Measurements from ENCODE around the gene HMGXB3. TPM values are rescaled to one million over a fixed set of nuclear protein-coding genes. Genes with fewer than 3 reads are reported as not detected.
"Not testable (repeated sequence)": the region's sequence is repeated elsewhere in the genome, so short reads cannot be mapped to it uniquely, and the experiment has no call there.

HMGXB3 gene
- total RNA-seq, 1 donor from 2014 or later, result 36.8 TPM

DNA sequence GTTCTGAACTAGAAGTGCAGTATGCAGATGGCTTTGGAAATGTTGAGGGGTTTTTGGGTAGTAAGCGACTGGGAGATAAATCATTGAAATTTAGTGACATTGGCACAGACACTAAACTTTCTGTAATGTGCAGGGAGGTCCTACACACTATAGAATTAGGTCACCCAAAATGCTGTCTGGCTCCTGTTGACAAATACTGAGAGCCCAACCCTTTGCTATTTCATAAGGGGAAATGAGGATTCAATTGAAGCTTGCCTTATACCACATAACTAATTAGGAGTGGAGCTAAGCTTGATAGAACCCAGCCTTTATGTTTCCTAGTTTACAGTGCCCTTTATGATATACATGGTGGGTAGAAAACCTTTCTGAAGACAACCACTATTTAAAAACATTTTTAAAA lies 22.6 kb downstream of the HMGXB3 start:
- Mint-ChIP-seq H3K9me3 (no peaks in the 10 kb centered on the region), H3K27ac (no peak overlapping the region), H3K27me3 (no peaks in the 10 kb centered on the region), H3K4me1 (no peaks in the 10 kb centered on the region), H3K36me3 (ENCODE audit: low read depth) (peaks cover 93% of the 10 kb centered on the region), H3K4me3 (no peak overlapping the region)
- intact Hi-C loops (cut with micrococcal nuclease), result no loop called here
- POLR2A ChIA-PET, result interaction anchor here (0.7 kb wide), 1 partner anchor 19 kb away, joined by 5 read pairs; no protein-coding TSS in a partner anchor
- ATAC-seq (ENCODE audit: low read depth) (no peak), DNase-seq (no peak)
- no peak for TF ChIP-seq CTCF (IDR thresholded peaks at IDR 0.05)
- CTCF ChIA-PET, result no interaction called here

DNA sequence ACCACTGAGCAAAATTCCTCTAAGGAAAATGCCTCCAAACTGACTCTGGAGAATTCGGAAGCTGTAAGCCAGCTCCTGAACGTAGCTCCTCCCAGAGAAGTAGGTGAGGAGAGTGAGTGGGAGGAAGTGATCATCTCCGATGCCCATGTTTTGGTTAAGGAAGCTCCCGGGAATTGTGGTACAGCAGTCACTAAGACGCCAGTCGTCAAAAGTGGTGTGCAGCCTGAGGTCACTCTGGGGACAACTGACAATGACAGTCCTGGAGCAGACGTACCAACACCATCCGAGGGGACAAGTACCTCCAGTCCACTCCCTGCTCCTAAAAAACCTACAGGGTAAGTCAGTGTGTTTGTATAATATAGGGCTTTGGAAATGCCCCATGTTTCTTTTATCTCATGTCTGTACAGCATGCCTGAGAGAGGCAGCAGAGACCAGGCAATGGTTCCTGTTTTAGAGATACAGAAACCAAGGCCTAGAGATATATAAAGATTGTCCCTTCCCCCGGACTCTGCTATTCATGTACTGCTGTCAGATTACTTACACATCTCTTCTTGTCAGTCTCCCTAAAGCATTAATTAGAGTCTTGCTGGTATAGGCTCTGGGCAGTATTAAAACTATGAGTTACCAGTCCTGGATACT lies 23.9 kb downstream of the HMGXB3 start:
- CTCF ChIA-PET, result no interaction called here
- Mint-ChIP-seq H3K27me3 (no peaks in the 10 kb centered on the region), H3K27ac (no peak overlapping the region), H3K36me3 (ENCODE audit: low read depth) (peaks cover 91% of the 10 kb centered on the region), H3K9me3 (no peaks in the 10 kb centered on the region), H3K4me3 (no peak overlapping the region), H3K4me1 (no peaks in the 10 kb centered on the region)
- TF ChIP-seq CTCF (IDR thresholded peaks at IDR 0.05), result no peak
- POLR2A ChIA-PET, result no interaction called here
- ATAC-seq (ENCODE audit: low read depth), result no peak
- intact Hi-C loops (cut with micrococcal nuclease), result no loop called here
- DNase-seq, result no peak

DNA sequence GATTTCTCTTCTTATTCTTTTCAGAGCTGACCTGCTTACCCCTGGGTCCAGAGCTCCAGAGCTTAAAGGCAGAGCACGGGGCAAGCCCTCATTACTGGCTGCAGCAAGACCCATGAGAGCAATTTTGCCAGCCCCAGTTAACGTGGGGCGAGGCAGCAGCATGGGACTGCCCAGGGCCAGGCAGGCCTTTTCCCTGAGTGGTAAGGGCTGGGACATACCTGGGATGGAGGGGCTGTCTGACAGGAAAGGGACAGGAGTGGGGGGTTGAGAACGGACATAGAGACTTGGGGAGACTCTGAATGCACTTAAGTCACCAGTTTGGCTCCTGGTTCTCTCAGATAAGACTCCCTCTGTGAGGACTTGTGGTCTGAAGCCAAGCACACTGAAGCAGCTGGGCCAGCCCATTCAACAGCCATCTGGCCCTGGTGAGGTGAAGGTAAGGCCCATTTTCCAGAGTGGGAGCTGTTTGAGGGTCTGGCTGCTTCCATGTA lies 26.2 kb downstream of the HMGXB3 start:
- ATAC-seq (ENCODE audit: low read depth), result no peak
- H3K36me3 Mint-ChIP-seq (ENCODE audit: low read depth), result peaks cover 87% of the 10 kb centered on the region
- intact Hi-C loops (cut with micrococcal nuclease), result no loop called here

DNA sequence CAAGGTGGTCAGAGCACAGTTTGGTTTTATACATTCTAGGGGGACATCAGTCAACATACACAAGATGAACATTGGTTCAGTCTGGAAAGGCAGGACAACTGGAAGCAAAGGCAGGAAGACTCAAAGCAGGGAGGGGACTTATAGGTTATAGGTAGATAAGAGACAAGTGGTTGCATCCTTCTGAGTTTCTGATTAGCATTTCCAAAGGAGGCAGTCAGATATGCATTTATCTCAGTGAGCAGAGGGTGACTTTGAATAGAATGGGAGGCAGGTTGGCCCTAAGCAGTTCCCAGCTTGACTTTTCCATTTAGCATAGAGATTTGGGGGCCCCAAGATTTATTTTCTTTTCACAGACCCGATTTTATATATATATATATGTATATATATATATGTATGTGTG lies 27.5 kb downstream of the HMGXB3 start:
- H3K36me3 Mint-ChIP-seq (ENCODE audit: low read depth), result peaks cover 87% of the 10 kb centered on the region
- not testable (repeated sequence) for H3K4me3 Mint-ChIP-seq

More for the DNA sequence above, 26.2 kb downstream of the HMGXB3 start:
- H3K9me3 Mint-ChIP-seq, result no peaks in the 10 kb centered on the region
- POLR2A ChIA-PET, result no interaction called here
- CTCF ChIA-PET, result no interaction called here
- no peaks in the 10 kb centered on the region for H3K27me3 Mint-ChIP-seq
- no peaks in the 10 kb centered on the region for H3K4me1 Mint-ChIP-seq
- no peak overlapping the region for H3K27ac Mint-ChIP-seq
- DNase-seq, result no peak
- H3K4me3 Mint-ChIP-seq, result no peak overlapping the region
- no peak for TF ChIP-seq CTCF (IDR thresholded peaks at IDR 0.05)

GRCh38 chr5:150033334-150033733 lies 32.8 kb downstream of the HMGXB3 start:
- H3K9me3 Mint-ChIP-seq, result no peaks in the 10 kb centered on the region
- DNase-seq (no peak), ATAC-seq (ENCODE audit: low read depth) (no peak)
- H3K27ac Mint-ChIP-seq, result no peak overlapping the region
- intact Hi-C loops (cut with micrococcal nuclease), result no loop called here
- H3K4me1 Mint-ChIP-seq, result peaks cover 11% of the 10 kb centered on the region
- no peak overlapping the region for H3K4me3 Mint-ChIP-seq
- ChIA-PET POLR2A (no interaction called here), CTCF (no interaction called here)
- H3K27me3 Mint-ChIP-seq, result no peaks in the 10 kb centered on the region
- H3K36me3 Mint-ChIP-seq (ENCODE audit: low read depth), result peaks cover 94% of the 10 kb centered on the region
- no peak for TF ChIP-seq CTCF (IDR thresholded peaks at IDR 0.05)

More for the DNA sequence above, 27.5 kb downstream of the HMGXB3 start:
- intact Hi-C loops (cut with micrococcal nuclease); H3K27ac Mint-ChIP-seq; H3K9me3 Mint-ChIP-seq; ATAC-seq (ENCODE audit: low read depth); CTCF ChIA-PET; H3K27me3 Mint-ChIP-seq; H3K4me1 Mint-ChIP-seq; POLR2A ChIA-PET; DNase-seq: not testable (repeated sequence)

All from activated B cell treated with CpG ODN at 0.5 μM for 24 hours (primary cell).